ENCODE results near the gene CASQ1. TPM values are rescaled to one million over a fixed set of nuclear protein-coding genes. Genes with fewer than 3 reads are reported as not detected.

The CASQ1 gene
- total RNA-seq, 1 donor from 2014 or later, result not detected

GRCh38 chr1:160187407-160187806 is 3.0 kb upstream of the CASQ1 start:
- DNase-seq (ENCODE audit: low read depth), result no peak
- H3K4me3 ChIP-seq (ENCODE audit: low read depth, low read length), result no peak overlapping the region
- no peak for TF ChIP-seq CTCF (conservative IDR thresholded peaks at IDR 0.05; ENCODE audit: low read depth, low read length)

- DNase-seq (ENCODE audit: low read depth), result no peak
- no peak overlapping the region for H3K4me3 ChIP-seq (ENCODE audit: low read depth, low read length)
- no peak for TF ChIP-seq CTCF (conservative IDR thresholded peaks at IDR 0.05; ENCODE audit: low read depth, low read length)
Measured at GRCh38 chr1:160188341-160188740, 2.0 kb upstream of the CASQ1 start.

- no peak overlapping the region for H3K4me3 ChIP-seq (ENCODE audit: low read depth, low read length)
- TF ChIP-seq CTCF (conservative IDR thresholded peaks at IDR 0.05; ENCODE audit: low read depth, low read length), result no peak
- DNase-seq (ENCODE audit: low read depth), result no peak
Measured at GRCh38 chr1:160191756-160192155, 1.4 kb downstream of the CASQ1 start.

- no peak for TF ChIP-seq CTCF (conservative IDR thresholded peaks at IDR 0.05; ENCODE audit: low read depth, low read length)
- DNase-seq (ENCODE audit: low read depth), result no peak
- H3K4me3 ChIP-seq (ENCODE audit: low read depth, low read length), result no peak overlapping the region
Measured at GRCh38 chr1:160192234-160192633, 1.9 kb downstream of the CASQ1 start.

GRCh38 chr1:160193091-160193819 is 2.9 kb downstream of the CASQ1 start:
- no peak overlapping the region for H3K4me3 ChIP-seq (ENCODE audit: low read depth, low read length)
- peak; percentile 16 for DNase-seq (ENCODE audit: low read depth)
- peak; percentile 98 for TF ChIP-seq CTCF (conservative IDR thresholded peaks at IDR 0.05; ENCODE audit: low read depth, low read length)

DNA sequence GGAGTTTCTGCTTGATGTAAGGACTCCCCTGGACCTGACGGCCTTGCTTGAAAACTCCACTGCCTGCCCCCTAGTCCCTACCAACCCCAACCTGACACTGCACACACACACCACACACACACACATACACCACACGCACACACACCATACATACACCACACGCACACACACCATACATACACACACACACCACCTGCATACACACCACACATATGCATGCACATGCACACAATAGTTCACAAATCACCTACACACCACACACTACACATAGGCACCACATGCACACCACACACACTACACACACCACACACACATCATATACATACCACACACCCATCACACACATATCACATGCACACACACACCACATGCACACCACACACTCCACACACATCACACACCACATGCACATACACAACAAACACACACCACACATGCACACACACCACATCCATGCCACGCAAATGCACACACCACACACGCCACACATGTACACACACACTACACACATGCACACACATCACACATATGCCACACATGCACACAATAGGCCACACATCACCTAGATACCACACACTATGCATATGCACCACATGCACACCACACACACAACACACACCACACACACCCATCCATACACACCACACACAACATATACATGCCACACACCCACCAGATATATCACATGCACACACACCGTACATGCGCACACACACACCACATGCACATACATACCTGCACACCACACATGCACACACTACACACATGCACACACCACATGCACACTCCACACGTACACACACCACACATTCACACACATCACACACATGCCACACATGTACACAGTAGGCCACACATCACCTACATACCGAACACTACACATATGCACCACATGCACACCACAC is 3.7 kb downstream of the CASQ1 start:
- no peak overlapping the region for H3K4me3 ChIP-seq (ENCODE audit: low read depth, low read length)
- DNase-seq (ENCODE audit: low read depth), result no peak
- TF ChIP-seq CTCF (conservative IDR thresholded peaks at IDR 0.05; ENCODE audit: low read depth, low read length), result no peak

Measured in epithelial cell of proximal tubule (primary cell).